Loucy (cell line): ENCODE data around the gene PIAS4.

Source experiments
- H2AFZ ChIP-seq: fragments of 200-600 bp; sonication (generic); 2 replicates; pipeline ENCODE4 v1.6.0; 2016; ENCODE audit warnings: antibody characterized with exemption, mild to moderate bottlenecking, low read length, moderate library complexity
- H3F3A ChIP-seq: fragments of 200-600 bp; 2 replicates; pipeline ENCODE4 v1.6.0; 2016; ENCODE audit warnings: antibody characterized with exemption, low read depth, mild to moderate bottlenecking
- H3K27me3 ChIP-seq: fragments of 200-600 bp; sonication (generic); 2 replicates; pipeline ENCODE4 v1.6.1; 2014; ENCODE audit warnings: low read length, mild to moderate bottlenecking; ENCODE audit not compliant: insufficient read depth, poor library complexity, severe bottlenecking
- H3K36me3 ChIP-seq: fragments of 200-600 bp; sonication (generic); 2 replicates; pipeline ENCODE4 v1.6.1; 2016; ENCODE audit warnings: low read length; ENCODE audit not compliant: insufficient read depth
- H3K4me1 ChIP-seq: fragments of 200-600 bp; sonication (generic); 2 replicates; pipeline ENCODE4 v1.5.1; 2014; ENCODE audit warnings: low read length, mild to moderate bottlenecking; ENCODE audit not compliant: insufficient read depth, poor library complexity, severe bottlenecking
- H3K4me2 ChIP-seq: fragments of 200-600 bp; sonication (generic); 2 replicates; pipeline ENCODE4 v1.6.0; 2014; ENCODE audit warnings: antibody characterized with exemption, low read length, low read depth, mild to moderate bottlenecking; ENCODE audit not compliant: poor library complexity, severe bottlenecking
- H3K4me3 ChIP-seq: fragments of 200-600 bp; sonication (generic); 2 replicates; pipeline ENCODE4 v1.5.1; 2014; ENCODE audit warnings: low read length, mild to moderate bottlenecking, mixed read lengths; ENCODE audit not compliant: poor library complexity, severe bottlenecking
- H3K79me2 ChIP-seq: fragments of 200-600 bp; sonication (generic); 2 replicates; pipeline ENCODE4 v1.6.1; 2014; ENCODE audit warnings: low read length; ENCODE audit not compliant: insufficient read depth
- H3K9ac ChIP-seq: fragments of 200-600 bp; sonication (generic); 2 replicates; pipeline ENCODE4 v1.6.0; 2014; ENCODE audit warnings: mild to moderate bottlenecking, low read depth, low read length, moderate library complexity; ENCODE audit not compliant: poor library complexity, severe bottlenecking
- H3K9me2 ChIP-seq: fragments of 200-600 bp; sonication (generic); replicated peaks from 2 replicates; pipeline ENCODE4 v1.6.1; 2016; ENCODE audit warnings: low read depth, low read length, mixed read lengths
- H3K9me3 ChIP-seq: fragments of 200-600 bp; sonication (generic); 2 replicates; pipeline ENCODE4 v1.6.1; 2014; ENCODE audit warnings: mild to moderate bottlenecking, antibody characterized with exemption, low read length, low read depth; ENCODE audit not compliant: insufficient read depth
- H4K20me1 ChIP-seq: fragments of 200-600 bp; sonication (generic); 2 replicates; pipeline ENCODE4 v1.6.0; 2014; ENCODE audit warnings: antibody characterized with exemption, low read length, mild to moderate bottlenecking; ENCODE audit not compliant: insufficient read depth, poor library complexity, severe bottlenecking
- CTCF ChIP-seq: fragments of 200-600 bp; sonication (generic); conservative IDR thresholded peaks from 2 replicates; pipeline ENCODE4 v1.5.1; 2014; ENCODE audit warnings: mild to moderate bottlenecking, antibody characterized with exemption, low read length
- EZH2phosphoT487 ChIP-seq: fragments of 200-600 bp; IDR thresholded peaks from 2 replicates; pipeline ENCODE4 v1.6.1; 2018; ENCODE audit warnings: antibody characterized with exemption, mild to moderate bottlenecking, moderate library complexity, borderline replicate concordance

Gene PIAS4

GRCh38 chr19:4061683-4062418, 54.3 kb downstream of the PIAS4 start:
- no peak overlapping the region for H3K9ac ChIP-seq
- no peaks in the 10 kb centered on the region for H3K9me2 ChIP-seq
- peaks cover 81% of the 10 kb centered on the region for H3K79me2 ChIP-seq
- peaks cover 80% of the 10 kb centered on the region for H4K20me1 ChIP-seq
- TF ChIP-seq CTCF (no peak), EZH2phosphoT487 (no peak)
- H3F3A ChIP-seq = no peaks in the 10 kb centered on the region; the same call in 1 of the 2 replicates
- H3K4me2 ChIP-seq = peak overlapping the region; percentile 44
- H3K36me3 ChIP-seq = peaks cover 5% of the 10 kb centered on the region; the same call in 1 of the 2 replicates
- H3K4me3 ChIP-seq = no peak overlapping the region
- no peaks in the 10 kb centered on the region for H3K9me3 ChIP-seq
- no peak overlapping the region for H2AFZ ChIP-seq
- H3K27me3 ChIP-seq = no peaks in the 10 kb centered on the region
- H3K4me1 ChIP-seq = peaks cover 11% of the 10 kb centered on the region

GRCh38 chr19:4062419-4063368, 55.2 kb downstream of the PIAS4 start:
- H3K27me3 ChIP-seq = no peaks in the 10 kb centered on the region
- H3K4me2 ChIP-seq = no peak overlapping the region
- H3K79me2 ChIP-seq = peaks cover 74% of the 10 kb centered on the region
- H2AFZ ChIP-seq = no peak overlapping the region
- TF ChIP-seq EZH2phosphoT487 (no peak), CTCF (no peak)
- H3K9me3 ChIP-seq = no peaks in the 10 kb centered on the region
- H3K36me3 ChIP-seq = peaks cover 5% of the 10 kb centered on the region; the same call in 1 of the 2 replicates
- H3K9me2 ChIP-seq = no peaks in the 10 kb centered on the region
- H4K20me1 ChIP-seq = peaks cover 77% of the 10 kb centered on the region
- H3F3A ChIP-seq = no peaks in the 10 kb centered on the region; the same call in 1 of the 2 replicates
- no peak overlapping the region for H3K9ac ChIP-seq
- peaks cover 11% of the 10 kb centered on the region for H3K4me1 ChIP-seq
- no peak overlapping the region for H3K4me3 ChIP-seq

GRCh38 chr19:4063369-4064148, 56.0 kb downstream of the PIAS4 start:
- H3K36me3 ChIP-seq = peaks cover 5% of the 10 kb centered on the region; the same call in 1 of the 2 replicates
- H3F3A ChIP-seq = no peaks in the 10 kb centered on the region
- peaks cover 70% of the 10 kb centered on the region for H3K79me2 ChIP-seq
- H3K9ac ChIP-seq = peak overlapping the region; percentile 76
- H4K20me1 ChIP-seq = peaks cover 68% of the 10 kb centered on the region
- TF ChIP-seq EZH2phosphoT487 (no peak), CTCF (no peak)
- H3K4me3 ChIP-seq = peak overlapping the region; percentile 78
- peaks cover 16% of the 10 kb centered on the region for H3K4me1 ChIP-seq
- no peak overlapping the region for H2AFZ ChIP-seq
- no peaks in the 10 kb centered on the region for H3K27me3 ChIP-seq
- H3K9me2 ChIP-seq = no peaks in the 10 kb centered on the region
- no peaks in the 10 kb centered on the region for H3K9me3 ChIP-seq
- H3K4me2 ChIP-seq = peak overlapping the region; percentile 79
